GM12874 (cell line): Measurements from ENCODE around the gene CNIH3.

Experiments used
- CTCF ChIP-seq: IDR thresholded peaks from 2 replicates; pipeline ENCODE4 v1.5.1; 2011; ENCODE audit warnings: low read depth, mild to moderate bottlenecking, control low read depth, low read length, moderate library complexity; ENCODE audit not compliant: insufficient read depth

The CNIH3 gene

GRCh38 chr1:224704107-224704735 lies 88.1 kb downstream of the CNIH3 start:
- TF ChIP-seq CTCF = no peak

- no peak for TF ChIP-seq CTCF
Measured at GRCh38 chr1:224705578-224705977, 89.5 kb downstream of the CNIH3 start.

- TF ChIP-seq CTCF = no peak
Measured at GRCh38 chr1:224707843-224708725, 92.0 kb downstream of the CNIH3 start.

- no peak for TF ChIP-seq CTCF
Measured at GRCh38 chr1:224710196-224710595, 94.1 kb downstream of the CNIH3 start.

GRCh38 chr1:224711876-224712275 lies 95.8 kb downstream of the CNIH3 start:
- no peak for TF ChIP-seq CTCF

- TF ChIP-seq CTCF = no peak
Measured at GRCh38 chr1:224713228-224713627, 97.1 kb downstream of the CNIH3 start.

GRCh38 chr1:224714553-224714952 lies 98.4 kb downstream of the CNIH3 start:
- TF ChIP-seq CTCF = no peak
